ENCODE measurements around the gene B3GALT6.
A peak's percentile ranks its signal among the peaks of the same experiment; 100 is the strongest.

Gene B3GALT6

DNA sequence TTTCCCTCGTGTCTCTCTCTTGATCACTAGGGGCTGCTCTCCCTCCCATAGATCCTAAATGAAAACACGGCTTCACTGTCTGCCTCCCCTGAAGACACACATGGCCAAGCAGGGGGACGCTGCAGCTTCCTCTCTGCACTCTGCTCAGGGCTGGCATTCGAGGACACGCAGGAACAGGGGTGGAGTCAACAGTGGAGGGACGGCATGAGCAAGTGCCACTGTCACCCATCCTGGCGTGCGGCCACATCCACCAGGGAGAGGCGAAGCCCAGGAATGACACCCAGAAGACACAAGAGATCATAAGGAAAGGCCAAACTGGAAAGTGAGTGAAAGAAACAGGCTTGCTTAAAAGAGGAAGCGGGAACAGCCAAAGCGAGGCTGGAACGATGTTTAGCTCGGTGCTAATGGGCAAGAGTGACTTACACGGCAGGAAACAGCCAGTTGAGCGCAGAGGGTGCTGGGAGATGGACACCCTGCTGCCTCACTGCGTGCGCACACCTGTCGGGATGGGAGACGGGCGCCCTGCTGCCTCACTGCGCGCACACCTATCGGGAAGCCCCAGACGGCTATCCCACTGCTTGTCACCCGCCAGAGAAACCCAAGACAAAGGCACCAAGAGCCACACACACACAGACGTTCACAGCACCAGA is 28.0 kb downstream of the B3GALT6 start:
- H3K4me3 ChIP-seq (ENCODE audit: control insufficient read depth, low read depth, low read length): no peak overlapping the region
- no peak for DNase-seq (ENCODE audit: low read depth)
- TF ChIP-seq, protein P1, sequence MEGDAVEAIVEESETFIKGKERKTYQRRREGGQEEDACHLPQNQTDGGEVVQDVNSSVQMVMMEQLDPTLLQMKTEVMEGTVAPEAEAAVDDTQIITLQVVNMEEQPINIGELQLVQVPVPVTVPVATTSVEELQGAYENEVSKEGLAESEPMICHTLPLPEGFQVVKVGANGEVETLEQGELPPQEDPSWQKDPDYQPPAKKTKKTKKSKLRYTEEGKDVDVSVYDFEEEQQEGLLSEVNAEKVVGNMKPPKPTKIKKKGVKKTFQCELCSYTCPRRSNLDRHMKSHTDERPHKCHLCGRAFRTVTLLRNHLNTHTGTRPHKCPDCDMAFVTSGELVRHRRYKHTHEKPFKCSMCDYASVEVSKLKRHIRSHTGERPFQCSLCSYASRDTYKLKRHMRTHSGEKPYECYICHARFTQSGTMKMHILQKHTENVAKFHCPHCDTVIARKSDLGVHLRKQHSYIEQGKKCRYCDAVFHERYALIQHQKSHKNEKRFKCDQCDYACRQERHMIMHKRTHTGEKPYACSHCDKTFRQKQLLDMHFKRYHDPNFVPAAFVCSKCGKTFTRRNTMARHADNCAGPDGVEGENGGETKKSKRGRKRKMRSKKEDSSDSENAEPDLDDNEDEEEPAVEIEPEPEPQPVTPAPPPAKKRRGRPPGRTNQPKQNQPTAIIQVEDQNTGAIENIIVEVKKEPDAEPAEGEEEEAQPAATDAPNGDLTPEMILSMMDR (IDR thresholded peaks at IDR 0.05; ENCODE audit: control insufficient read depth, insufficient read depth, low read depth, low read length, missing control alignments): no peak

DNA sequence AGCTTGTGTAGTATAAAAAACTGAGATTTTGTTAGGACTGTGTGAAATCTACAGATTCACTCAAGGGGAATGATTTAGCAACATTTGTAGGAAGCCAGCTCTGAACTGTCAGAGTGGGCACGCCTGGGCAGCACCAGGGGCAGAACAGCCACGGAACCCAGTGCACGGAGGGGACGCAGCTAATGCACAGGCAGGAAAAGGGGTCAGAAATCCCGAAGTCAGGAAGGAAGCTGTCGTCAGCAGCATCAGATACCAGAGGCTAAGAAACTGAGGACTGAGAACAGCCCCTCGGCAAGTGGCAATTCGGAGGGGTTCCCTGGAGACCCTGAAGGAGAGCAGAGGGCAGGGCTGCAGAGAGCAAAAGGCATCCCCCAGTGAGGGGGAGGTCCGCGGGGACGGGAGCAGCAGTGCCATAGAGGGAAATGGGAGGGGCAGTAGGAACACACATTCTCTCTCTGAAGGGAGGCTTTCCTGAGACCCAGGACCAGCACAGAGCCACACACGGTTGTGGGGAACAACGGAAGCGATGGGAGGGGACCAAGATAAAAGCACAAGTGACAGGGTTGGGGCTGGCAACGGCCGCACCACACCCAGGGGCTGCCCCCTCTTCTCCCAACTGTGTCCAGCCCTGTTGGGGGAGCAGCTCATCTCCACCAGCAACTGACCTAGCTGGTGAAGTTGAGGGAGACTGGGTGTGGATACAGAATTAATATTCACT is 29.0 kb downstream of the B3GALT6 start:
- H3K4me3 ChIP-seq (ENCODE audit: control insufficient read depth, low read depth, low read length): no peak overlapping the region
- TF ChIP-seq, protein P1 (IDR thresholded peaks at IDR 0.05; ENCODE audit: control insufficient read depth, insufficient read depth, low read depth, low read length, missing control alignments): no peak
- no peak for DNase-seq (ENCODE audit: low read depth)

DNA sequence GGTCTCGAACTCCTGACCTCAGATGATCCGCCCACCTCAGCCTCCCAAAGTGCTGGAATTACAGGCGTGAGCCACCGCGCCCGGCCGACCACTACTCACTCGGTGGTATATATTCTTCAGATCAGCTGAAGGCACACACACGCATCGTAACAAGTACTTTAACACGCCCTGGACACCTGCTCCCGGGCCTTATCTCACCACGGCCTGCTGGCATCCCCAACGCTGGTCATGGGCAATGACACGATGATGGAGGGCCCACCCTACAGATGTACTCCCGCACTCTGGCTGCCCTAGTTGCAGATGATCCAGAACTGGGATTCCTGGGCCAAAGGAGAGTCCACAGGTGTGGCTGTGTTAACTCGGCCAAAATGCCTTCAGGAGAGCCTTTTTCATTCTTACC is 30.0 kb downstream of the B3GALT6 start:
- TF ChIP-seq, protein P1 (IDR thresholded peaks at IDR 0.05; ENCODE audit: control insufficient read depth, insufficient read depth, low read depth, low read length, missing control alignments): no peak
- no peak overlapping the region for H3K4me3 ChIP-seq (ENCODE audit: control insufficient read depth, low read depth, low read length)
- DNase-seq (ENCODE audit: low read depth): no peak

DNA sequence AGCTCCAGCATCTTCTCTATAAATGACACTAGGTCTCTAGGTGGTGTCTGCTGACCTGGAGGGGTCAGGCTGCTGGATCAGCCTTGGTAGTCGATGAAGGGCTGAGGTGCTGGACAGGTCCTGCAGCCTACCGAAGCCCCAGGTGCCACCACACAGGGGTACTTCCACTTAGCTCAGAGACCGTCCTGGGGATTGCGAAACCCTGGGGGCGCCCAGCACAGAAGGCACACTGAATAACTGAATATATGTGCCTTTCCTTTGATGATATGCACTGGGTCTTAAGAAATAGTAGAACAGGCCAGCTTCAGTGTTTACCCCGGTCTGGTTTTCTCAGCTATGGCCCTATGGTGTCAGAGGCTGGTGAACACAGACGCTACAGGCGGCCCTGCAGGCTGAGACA is 30.7 kb downstream of the B3GALT6 start:
- DNase-seq (ENCODE audit: low read depth): no peak
- TF ChIP-seq, protein P1 (IDR thresholded peaks at IDR 0.05; ENCODE audit: control insufficient read depth, insufficient read depth, low read depth, low read length, missing control alignments): no peak
- no peak overlapping the region for H3K4me3 ChIP-seq (ENCODE audit: control insufficient read depth, low read depth, low read length)

DNA sequence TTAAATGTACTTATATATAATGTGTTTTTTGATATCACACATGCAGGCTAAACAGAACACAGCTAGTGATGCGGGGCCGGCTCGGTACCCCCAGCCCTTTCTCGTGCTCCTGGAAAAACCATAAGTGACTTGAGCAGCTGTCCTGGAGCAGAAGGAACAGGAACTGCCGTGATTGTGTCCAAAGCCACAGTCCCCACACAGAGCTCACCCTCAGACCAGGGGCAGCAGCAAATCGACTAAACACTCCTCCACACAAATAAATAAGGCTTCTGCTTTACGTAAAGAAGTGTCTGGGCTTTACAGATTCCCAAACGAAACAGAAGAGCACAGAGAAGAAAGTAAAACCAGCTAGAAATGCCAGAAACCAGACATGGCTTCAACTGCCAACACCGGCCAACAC is 32.0 kb downstream of the B3GALT6 start:
- H3K4me3 ChIP-seq (ENCODE audit: control insufficient read depth, low read depth, low read length): no peak overlapping the region
- TF ChIP-seq, protein P1 (IDR thresholded peaks at IDR 0.05; ENCODE audit: control insufficient read depth, insufficient read depth, low read depth, low read length, missing control alignments): no peak
- no peak for DNase-seq (ENCODE audit: low read depth)

DNA sequence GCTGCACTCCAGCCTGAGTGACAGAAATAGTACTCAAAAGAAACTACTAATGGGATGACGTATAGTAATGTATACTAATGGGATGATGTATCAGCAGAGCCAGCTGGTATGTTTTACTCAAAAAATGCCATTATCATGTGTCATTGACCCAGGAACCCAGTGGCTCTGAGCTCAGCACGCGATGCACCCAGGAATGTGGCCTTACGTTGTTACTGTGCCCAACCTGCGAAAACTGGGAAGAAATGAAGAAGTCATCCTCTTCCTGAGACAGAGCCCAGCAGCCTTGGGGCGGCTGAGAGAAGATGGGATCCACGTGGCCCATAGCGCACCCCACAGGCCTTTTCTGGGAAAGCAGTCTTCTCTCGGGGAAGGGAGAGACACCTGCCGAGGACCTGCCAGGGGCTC is 32.8 kb downstream of the B3GALT6 start:
- no peak overlapping the region for H3K4me3 ChIP-seq (ENCODE audit: control insufficient read depth, low read depth, low read length)
- TF ChIP-seq, protein P1 (IDR thresholded peaks at IDR 0.05; ENCODE audit: control insufficient read depth, insufficient read depth, low read depth, low read length, missing control alignments): peak; percentile 65
- DNase-seq (ENCODE audit: low read depth): peak; percentile 93
